C4-2B (cell line): ENCODE data around the gene SCN1B.
"Not testable (repeated sequence)": the region's sequence is repeated elsewhere in the genome, so short reads cannot be mapped to it uniquely, and the experiment has no call there.

Experiments used
- H3K27ac ChIP-seq: fragments of 450-650 bp; 2 replicates; pipeline ENCODE4 v1.5.1; 2017
- ZFX ChIP-seq: fragments of 450-650 bp; IDR thresholded peaks from 2 replicates; pipeline ENCODE4 v1.6.1; 2017
- TF ChIP-seq, protein P1 (sequence below): fragments of 450-650 bp; conservative IDR thresholded peaks from 2 replicates; pipeline ENCODE4 v1.5.1; 2017; ENCODE audit warnings: mild to moderate bottlenecking

Gene SCN1B

DNA sequence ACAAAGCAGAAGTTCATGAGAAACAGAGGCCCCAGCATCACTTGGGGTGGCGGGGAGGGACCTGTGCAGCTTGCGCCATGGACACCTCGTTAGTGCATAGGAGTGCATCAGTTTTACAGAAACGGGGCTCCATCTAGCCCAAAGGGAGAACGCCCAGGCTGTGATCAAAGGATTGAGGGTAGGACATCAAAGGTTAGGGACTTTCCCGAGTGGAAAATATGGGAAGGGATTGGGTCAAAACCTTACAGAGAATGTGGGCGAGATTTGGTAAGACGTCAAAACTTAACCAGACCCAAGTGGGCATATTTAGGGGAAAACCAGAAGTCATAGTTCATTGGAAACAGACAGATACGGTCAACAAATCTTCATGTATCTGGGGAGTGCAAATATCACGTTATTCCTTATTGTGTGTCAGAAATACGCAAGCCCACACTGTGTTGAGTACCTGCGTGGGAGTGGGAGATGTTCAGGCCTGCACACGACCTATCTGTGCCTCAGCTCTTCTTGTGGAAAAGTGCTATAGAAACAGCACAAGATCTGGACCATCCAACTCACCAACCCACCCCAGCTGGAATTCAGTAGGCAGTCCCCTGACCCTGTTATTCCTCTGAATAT lies 39.6 kb upstream of the SCN1B start:
- TF ChIP-seq, protein P1, sequence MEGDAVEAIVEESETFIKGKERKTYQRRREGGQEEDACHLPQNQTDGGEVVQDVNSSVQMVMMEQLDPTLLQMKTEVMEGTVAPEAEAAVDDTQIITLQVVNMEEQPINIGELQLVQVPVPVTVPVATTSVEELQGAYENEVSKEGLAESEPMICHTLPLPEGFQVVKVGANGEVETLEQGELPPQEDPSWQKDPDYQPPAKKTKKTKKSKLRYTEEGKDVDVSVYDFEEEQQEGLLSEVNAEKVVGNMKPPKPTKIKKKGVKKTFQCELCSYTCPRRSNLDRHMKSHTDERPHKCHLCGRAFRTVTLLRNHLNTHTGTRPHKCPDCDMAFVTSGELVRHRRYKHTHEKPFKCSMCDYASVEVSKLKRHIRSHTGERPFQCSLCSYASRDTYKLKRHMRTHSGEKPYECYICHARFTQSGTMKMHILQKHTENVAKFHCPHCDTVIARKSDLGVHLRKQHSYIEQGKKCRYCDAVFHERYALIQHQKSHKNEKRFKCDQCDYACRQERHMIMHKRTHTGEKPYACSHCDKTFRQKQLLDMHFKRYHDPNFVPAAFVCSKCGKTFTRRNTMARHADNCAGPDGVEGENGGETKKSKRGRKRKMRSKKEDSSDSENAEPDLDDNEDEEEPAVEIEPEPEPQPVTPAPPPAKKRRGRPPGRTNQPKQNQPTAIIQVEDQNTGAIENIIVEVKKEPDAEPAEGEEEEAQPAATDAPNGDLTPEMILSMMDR, result no peak
- TF ChIP-seq ZFX, result no peak
- no peak overlapping the region for H3K27ac ChIP-seq

DNA sequence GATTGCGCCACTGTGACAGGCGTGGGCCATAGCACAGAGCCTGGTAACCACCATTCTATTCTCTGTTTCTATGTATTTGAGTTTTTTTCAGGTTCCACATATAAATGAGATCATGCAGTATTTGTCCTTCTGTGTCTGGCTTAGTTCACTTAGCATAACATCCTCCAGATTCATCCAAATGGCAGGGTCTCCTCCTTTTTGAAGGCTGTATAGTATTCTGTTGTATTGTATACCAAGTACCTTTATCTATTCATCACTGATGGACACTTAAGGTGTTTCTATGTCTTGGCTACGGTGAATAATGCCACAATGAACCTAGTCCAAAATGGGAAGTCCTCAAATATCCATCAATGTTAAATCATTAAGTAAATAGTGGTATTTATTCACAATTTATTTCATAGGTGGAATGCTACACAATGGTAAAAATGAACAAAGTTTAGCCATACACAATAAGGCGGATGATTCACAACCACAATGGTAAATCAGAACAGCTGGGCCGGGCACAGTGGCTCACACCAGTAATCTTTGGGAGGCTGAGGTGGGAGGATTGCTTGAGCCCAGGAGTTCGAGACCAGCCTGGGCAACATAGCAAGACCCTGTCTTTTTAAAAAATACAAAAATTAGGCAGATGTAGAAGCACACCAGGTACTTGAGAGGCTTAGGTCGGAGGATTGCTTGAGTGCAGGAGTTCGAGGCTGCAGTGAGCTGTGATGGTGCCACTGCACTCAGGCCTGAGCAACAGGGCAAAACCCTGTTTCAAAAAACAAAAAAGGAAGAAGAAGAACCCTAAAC lies 38.5 kb upstream of the SCN1B start:
- TF ChIP-seq, protein P1, result no peak
- no peak for TF ChIP-seq ZFX
- no peak overlapping the region for H3K27ac ChIP-seq

DNA sequence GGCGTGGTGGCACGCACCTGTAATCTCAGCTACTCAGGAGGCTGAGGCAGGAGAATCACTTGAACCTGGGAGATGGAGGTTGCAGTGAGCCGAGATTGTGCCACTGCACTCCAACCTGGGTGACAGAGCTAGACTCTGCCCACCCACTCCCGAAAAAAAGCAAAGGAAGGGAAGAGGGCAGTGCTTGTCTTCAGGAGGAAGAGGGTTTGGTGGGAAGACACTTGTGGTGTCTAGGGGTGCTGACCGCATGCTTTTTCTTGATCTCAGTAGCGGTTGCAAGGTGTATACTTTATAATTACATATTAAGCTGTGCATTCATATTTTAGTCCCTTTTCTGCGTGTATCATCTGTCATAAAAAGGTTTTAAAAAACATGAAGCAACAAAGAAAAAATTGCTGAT lies 37.7 kb upstream of the SCN1B start:
- not testable (repeated sequence) for H3K27ac ChIP-seq

DNA sequence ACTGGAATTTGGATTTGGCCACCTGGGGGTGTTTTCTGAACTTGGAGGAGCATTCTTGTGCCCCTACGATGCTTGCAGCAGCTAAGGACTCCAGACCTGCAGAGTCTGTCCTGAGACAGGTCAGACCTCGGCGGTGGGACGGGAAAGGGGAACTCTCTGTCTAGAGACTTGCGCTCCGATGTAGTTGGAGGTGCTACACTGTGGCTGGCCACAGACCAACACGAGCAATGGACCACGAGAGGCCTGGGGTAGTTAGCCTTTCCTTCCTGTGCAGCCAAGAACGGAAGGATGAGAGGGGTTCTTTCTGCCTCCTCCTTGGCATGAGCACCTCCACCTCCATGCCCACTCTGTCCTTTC lies 36.0 kb upstream of the SCN1B start:
- no peak for TF ChIP-seq ZFX
- TF ChIP-seq, protein P1, result no peak
- peak overlapping the region; percentile 62 for H3K27ac ChIP-seq

DNA sequence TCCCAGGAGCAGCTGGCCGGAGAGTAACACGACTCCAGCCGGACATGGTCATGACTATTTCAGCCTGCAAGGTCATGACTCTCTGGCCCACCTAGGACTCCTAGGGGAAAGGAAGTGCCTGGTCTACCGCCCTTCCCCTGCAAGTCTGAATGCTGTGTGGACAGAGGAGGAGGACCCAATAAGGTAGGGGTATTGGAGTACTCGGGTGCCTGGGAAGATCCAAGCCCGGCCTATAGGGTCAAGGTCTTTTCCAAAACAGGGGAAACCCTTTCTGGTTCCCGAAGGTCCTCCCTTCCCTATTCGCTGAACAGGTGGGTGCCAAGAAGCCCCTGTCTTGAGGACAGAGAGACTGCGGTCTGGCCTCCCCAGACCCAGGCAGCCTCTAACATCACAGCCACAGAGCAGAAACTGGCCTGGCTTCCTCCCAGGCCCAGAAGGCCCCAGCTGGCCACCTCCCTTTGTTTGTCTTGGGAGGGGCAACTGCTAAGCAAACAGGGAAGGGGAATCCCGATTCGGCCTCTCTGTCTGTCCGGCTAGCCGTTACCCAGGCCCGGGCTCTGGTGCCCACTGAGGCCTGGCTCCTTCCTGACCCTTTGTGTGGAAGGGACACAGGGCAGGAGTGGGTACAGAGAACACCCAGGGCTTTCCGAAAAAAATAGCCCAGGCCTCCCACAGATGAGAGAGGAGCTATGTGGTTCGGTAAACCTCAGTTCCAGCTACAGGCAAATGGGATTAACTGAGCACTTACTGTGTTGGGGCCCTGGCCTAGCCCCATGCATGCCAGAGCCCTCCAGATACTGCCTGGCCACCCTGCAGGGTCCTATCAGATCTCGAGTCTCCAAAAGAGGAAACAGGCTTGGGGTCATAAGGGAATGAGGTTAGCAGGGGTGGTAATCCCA lies 35.4 kb upstream of the SCN1B start:
- peak; percentile 69; the same call in 1 of the 2 replicates for TF ChIP-seq ZFX
- TF ChIP-seq, protein P1, result no peak

DNA sequence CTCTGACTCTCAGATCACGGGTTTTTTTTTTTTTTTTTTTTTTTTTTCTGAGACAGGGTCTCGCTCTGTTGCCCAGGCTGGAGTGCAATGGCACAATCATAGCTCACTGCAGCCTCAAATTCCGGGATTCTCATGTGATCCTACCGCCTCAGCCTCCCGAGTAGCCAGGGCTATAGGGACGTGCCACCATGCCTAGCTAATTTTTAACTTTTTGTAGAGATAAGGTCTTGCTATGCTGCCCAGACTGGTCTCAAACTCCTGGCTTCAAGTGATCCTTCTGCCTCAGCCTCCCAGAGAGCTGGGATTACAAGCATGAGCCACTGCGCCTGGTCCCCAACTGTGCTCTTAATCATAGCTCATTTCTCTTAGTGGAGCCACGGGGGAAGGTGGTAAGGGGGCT lies 34.7 kb upstream of the SCN1B start:
- H3K27ac ChIP-seq, result peak overlapping the region; percentile 62
- no peak for TF ChIP-seq ZFX
- TF ChIP-seq, protein P1, result no peak

More for the DNA sequence above, 35.4 kb upstream of the SCN1B start:
- peak overlapping the region; percentile 62 for H3K27ac ChIP-seq

DNA sequence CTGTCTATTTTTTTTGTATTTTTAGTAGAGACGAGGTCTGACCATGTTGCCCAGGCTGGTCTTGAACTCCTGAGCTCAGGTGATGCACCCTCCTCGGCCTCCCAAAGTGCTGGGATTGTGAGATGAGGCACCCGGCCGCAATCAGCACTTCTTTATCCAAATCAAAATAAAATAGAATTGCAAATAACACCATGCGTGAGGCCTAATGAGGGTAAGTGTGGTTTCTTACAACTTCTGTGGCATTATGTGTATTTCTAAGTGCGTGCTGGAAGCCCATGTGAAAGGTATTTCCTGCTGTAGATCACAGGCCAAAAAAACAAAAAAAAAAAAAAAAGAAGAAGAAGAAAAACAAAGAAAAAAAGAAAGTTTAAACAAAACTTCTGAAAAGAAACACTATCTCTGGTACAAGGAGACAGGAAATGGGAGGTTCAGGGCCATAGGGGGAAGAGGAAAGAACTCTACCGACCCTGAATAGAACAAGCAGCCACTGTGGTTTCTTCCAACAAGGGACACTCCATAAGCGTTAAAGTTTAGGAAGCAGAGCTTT lies 33.1 kb upstream of the SCN1B start:
- no peak for TF ChIP-seq ZFX
- TF ChIP-seq, protein P1, result no peak
- H3K27ac ChIP-seq, result no peak overlapping the region

DNA sequence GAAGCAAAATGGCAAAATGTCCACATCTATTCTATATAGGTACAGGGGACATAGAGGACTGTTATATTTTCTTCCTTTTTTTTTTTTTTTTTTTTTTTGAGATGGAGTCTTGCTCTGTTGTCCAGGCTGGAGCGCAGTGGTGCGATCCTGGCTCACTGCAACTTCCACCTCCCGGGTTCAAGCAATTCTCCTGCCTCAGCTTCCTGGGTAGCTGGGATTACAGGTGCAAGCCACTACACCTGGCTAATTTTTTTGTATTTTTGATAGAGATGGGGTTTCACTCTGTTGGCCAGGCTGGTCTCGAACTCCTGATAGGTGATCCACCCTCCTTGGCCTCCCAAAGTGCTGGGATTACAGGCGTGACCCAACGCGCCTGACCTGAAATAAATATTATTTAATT lies 32.0 kb upstream of the SCN1B start:
- H3K27ac ChIP-seq, result not testable (repeated sequence)
